22Rv1 (cell line): Measurements from ENCODE around the gene UBLCP1.
A peak's percentile ranks its signal among the peaks of the same experiment; 100 is the strongest.

Experiments
- ZFX ChIP-seq: fragments of 450-650 bp; IDR thresholded peaks from 2 replicates; pipeline ENCODE4 v1.6.1; 2017; ENCODE audit warnings: antibody characterized with exemption, borderline replicate concordance
- TF ChIP-seq, protein P1 (sequence below): fragments of 450-650 bp; IDR thresholded peaks from 2 replicates; pipeline ENCODE4 v1.5.1; 2017; ENCODE audit warnings: mild to moderate bottlenecking

DNA sequence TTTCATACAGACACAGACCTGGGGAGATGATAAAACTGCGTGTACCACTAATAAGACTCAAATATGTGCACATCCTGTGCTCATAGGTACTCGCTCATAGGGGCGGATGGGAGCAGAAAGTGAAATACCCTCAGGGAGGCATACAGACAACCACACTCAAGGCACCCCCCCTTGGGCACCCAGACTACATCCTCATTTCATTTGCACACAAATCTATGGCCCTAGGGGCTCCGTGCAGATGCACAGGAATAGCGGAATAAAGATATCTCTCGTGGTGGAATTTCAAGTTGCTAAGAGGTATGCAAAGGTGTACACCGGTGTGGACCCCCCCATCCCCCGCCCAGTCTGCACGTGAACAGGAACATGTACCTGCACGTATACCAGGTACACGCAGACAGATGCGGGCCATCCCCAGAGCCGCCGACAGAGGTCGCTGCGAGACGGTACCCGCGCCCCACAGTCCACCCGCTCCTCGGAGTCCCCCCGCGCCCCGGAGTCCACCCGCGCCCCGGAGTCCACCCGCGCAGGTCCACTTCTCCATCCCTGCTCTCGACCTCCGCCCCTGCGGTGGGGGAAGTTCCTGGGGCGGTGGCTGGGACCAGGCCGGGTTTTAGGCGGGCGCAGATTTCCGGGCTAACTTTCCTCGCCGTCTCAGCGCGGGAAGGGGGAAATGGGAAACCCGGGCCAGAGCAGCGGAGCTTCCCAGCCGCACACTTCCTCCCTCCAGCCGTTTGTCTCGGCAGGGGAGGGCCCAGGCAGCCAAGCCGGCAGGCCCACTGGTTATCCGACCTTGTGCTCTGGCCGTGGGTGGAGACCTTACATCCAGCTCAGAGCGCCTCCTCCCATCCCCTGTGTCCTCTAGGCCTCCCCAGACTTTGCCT is 68.2 kb downstream of the UBLCP1 start:
- TF ChIP-seq, protein P1, sequence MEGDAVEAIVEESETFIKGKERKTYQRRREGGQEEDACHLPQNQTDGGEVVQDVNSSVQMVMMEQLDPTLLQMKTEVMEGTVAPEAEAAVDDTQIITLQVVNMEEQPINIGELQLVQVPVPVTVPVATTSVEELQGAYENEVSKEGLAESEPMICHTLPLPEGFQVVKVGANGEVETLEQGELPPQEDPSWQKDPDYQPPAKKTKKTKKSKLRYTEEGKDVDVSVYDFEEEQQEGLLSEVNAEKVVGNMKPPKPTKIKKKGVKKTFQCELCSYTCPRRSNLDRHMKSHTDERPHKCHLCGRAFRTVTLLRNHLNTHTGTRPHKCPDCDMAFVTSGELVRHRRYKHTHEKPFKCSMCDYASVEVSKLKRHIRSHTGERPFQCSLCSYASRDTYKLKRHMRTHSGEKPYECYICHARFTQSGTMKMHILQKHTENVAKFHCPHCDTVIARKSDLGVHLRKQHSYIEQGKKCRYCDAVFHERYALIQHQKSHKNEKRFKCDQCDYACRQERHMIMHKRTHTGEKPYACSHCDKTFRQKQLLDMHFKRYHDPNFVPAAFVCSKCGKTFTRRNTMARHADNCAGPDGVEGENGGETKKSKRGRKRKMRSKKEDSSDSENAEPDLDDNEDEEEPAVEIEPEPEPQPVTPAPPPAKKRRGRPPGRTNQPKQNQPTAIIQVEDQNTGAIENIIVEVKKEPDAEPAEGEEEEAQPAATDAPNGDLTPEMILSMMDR = peak; percentile 83
- TF ChIP-seq ZFX = no peak
